GM19463 (cell line): Measurements from ENCODE around the gene PON2.
"Not testable (repeated sequence)": the region's sequence is repeated elsewhere in the genome, so short reads cannot be mapped to it uniquely, and the experiment has no call there.

Experiments used
- ATAC-seq: cut with Tn5 transposase; IDR thresholded peaks from one replicate; pipeline ENCODE4 v1.9.1; 2021; ENCODE audit warnings: mild to moderate bottlenecking, moderate library complexity; ENCODE audit not compliant: unreplicated experiment

Gene PON2

GRCh38 chr7:95434557-95435421 is at the start of gene PON2:
Gene PON2 (minus strand): TSS chr7:95435028. CDS start chr7:95434951, 77 bp downstream.
- ATAC-seq = peak; percentile 94

- ATAC-seq = no peak
Observed at GRCh38 chr7:95482424-95482823, 47.6 kb upstream of the PON2 start.

DNA sequence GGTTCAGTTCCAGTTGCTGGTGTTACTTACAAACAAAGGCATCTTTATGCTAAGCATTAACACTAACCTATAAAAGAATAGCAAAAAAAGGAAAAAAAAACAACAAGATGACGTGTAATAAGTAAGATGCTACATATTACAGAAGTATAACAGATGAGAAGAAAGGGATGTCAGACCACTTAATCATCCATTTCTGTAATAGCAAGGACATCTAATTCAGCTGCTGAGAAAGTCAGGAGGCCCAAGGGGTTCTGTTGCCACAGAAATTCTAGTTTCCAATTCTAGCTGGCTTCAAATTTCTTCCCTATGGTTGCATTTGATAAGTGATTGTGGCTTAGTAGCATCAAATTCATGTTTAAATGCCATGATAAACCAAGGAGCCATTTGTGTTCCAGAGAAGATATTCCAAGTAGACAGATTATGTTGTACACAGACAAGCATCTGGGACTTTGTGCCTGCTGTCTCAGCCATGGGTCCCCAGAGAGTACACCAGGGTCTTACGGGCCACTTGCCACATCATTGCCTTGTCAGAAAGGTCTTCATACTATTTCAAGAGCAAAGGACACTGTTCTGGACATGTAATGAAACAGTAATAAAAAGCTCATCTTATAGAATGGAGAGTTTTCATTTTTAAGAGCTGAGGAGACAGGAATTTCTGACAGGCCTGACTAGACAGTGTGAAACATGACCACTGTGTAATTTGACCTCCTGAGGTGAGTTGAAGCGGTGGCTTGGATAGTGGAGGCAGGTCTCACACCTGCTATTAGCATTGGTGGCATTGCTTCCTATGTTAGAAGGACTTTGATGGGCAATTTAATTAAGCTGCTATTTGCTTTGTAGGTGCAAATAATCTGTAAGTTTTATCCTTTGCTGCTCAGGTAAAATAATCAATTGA is 46.7 kb upstream of the PON2 start:
- no peak for ATAC-seq

- peak; percentile 69 for ATAC-seq
Observed at GRCh38 chr7:95479992-95480624, 45.3 kb upstream of the PON2 start.

GRCh38 chr7:95478272-95479037 is 43.6 kb upstream of the PON2 start:
- no peak for ATAC-seq

- peak; percentile 55 for ATAC-seq
Observed at GRCh38 chr7:95476904-95477594, 42.2 kb upstream of the PON2 start.

DNA sequence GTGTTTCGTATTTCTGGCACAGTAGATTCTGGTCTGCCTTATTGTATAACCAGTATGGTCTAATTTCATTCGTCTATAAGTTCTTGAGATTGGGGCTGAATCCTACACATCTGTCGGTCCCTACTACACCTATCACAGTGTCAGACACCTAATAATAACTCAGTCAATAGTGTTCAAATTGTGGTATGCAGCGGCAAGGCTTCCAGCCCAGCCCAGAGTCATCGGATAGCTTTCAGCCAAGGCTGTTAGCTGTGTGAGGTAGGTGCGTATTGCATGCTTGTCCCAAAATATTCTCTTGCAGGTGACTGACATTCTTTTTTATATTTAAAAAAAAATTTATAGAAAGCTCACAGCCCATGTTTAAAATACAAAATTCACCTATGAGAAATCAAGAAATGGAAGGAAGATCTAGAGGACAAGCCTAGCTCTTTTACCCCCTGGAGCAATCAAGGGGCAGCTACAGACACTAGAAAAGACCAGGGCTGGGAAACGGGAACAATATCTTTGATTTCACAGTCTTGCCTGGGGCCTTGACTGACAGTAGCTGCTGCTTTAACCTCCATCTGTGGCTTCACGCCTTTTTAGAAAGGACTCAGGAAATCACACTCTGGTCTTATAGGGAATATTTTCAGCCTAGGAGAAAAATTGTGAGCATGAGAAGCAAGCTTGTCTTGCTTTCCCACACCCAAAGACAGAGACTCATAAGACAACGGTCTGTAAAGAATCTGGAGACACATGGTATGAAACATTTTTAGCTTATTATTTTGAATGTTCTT is 41.4 kb upstream of the PON2 start:
- ATAC-seq = no peak

GRCh38 chr7:95473276-95473985 is 38.6 kb upstream of the PON2 start:
- ATAC-seq = no peak

GRCh38 chr7:95472581-95473161 is 37.8 kb upstream of the PON2 start:
- no peak for ATAC-seq

GRCh38 chr7:95471071-95471470 is 36.2 kb upstream of the PON2 start:
- ATAC-seq = no peak

GRCh38 chr7:95470452-95470851 is 35.6 kb upstream of the PON2 start:
- ATAC-seq = peak; percentile 98

- ATAC-seq = no peak
Observed at GRCh38 chr7:95469848-95470247, 35.0 kb upstream of the PON2 start.

GRCh38 chr7:95469187-95469586 is 34.4 kb upstream of the PON2 start:
- ATAC-seq = no peak

GRCh38 chr7:95467912-95468607 is 33.2 kb upstream of the PON2 start:
- no peak for ATAC-seq

DNA sequence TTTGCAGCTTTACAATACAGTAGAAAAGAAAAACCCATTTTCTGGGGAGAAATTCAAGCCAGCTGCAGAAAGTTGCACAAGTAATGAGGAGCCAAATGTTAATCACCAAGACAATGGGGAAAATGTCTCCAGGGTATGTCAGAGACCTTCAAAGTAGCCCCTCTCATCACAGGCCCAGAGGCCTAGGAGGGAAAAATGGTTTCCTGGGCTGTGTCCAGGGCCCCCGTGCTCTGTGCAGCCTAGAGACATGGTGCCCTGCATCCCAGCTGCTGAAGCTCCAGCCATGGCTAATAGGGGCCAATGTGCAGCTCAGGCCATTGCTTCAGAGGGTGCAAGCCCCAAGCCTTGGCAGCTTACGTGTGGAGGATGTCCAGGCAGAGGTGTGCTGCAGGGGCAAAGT is 25.8 kb upstream of the PON2 start:
- not testable (repeated sequence) for ATAC-seq

DNA sequence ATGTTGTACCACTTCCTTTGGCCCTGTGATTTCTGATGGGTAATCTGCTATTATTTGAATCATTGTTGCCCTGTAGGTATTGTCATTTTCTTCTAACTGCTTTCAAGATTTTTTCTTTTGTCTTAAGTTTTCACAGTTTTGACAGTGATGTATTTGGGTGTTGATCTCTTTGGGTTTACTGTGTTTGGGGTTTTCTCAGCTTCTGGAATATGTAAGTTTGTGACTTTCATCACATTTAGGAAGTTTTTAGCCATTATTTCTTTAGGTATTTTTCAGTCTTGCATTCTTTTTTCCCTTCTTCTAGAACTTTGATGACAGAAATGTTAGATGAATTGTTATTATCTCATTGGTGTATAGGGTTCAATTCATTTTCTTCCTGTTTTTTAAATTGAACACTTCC is 23.1 kb upstream of the PON2 start:
- ATAC-seq = no peak

- peak; percentile 55 for ATAC-seq
Observed at GRCh38 chr7:95454438-95455045, 19.7 kb upstream of the PON2 start.
